HG03442 (cell line): ENCODE measurements around the gene CDHR5.
"Not testable (repeated sequence)": the region's sequence is repeated elsewhere in the genome, so short reads cannot be mapped to it uniquely, and the experiment has no call there.

Source experiments
- ATAC-seq: cut with Tn5 transposase; IDR thresholded peaks from one replicate; pipeline ENCODE4 v1.9.1; 2021; ENCODE audit warnings: mild to moderate bottlenecking, moderate library complexity; ENCODE audit not compliant: unreplicated experiment

The CDHR5 gene

GRCh38 chr11:624705-625635 is at the start of gene CDHR5:
Gene CDHR5, minus strand, starts transcription at chr11:624955. Its CDS starts 53 bp downstream, at chr11:624902.
- no peak for ATAC-seq

- no peak for ATAC-seq
These were observed 49.7 kb upstream of the CDHR5 start for GRCh38 chr11:674406-674805.

GRCh38 chr11:673866-674265 is 49.1 kb upstream of the CDHR5 start:
- no peak for ATAC-seq

GRCh38 chr11:665704-666281 is 41.0 kb upstream of the CDHR5 start:
- ATAC-seq = no peak

GRCh38 chr11:665062-665703 is 40.4 kb upstream of the CDHR5 start:
- no peak for ATAC-seq

GRCh38 chr11:662689-663274 is 38.0 kb upstream of the CDHR5 start:
- ATAC-seq = no peak

GRCh38 chr11:660681-661444 is 36.1 kb upstream of the CDHR5 start:
- ATAC-seq = no peak

- no peak for ATAC-seq
These were observed 35.5 kb upstream of the CDHR5 start for GRCh38 chr11:660281-660680.

- no peak for ATAC-seq
These were observed 34.9 kb upstream of the CDHR5 start for GRCh38 chr11:659532-660085.

- no peak for ATAC-seq
These were observed 33.0 kb upstream of the CDHR5 start for GRCh38 chr11:657691-658126.

GRCh38 chr11:656866-657265 is 32.1 kb upstream of the CDHR5 start:
- ATAC-seq = no peak

GRCh38 chr11:656426-656825 is 31.7 kb upstream of the CDHR5 start:
- no peak for ATAC-seq

GRCh38 chr11:655036-655726 is 30.4 kb upstream of the CDHR5 start:
- ATAC-seq = no peak

GRCh38 chr11:654444-654843 is 29.7 kb upstream of the CDHR5 start:
- not testable (repeated sequence) for ATAC-seq

GRCh38 chr11:653837-654236 is 29.1 kb upstream of the CDHR5 start:
- ATAC-seq = no peak

- ATAC-seq = not testable (repeated sequence)
These were observed 28.4 kb upstream of the CDHR5 start for GRCh38 chr11:653136-653535.

GRCh38 chr11:650482-650881 is 25.7 kb upstream of the CDHR5 start:
- ATAC-seq = no peak

GRCh38 chr11:647672-648158 is 23.0 kb upstream of the CDHR5 start:
- not testable (repeated sequence) for ATAC-seq

- no peak for ATAC-seq
These were observed 21.5 kb upstream of the CDHR5 start for GRCh38 chr11:646214-646613.

GRCh38 chr11:645536-645935 is 20.8 kb upstream of the CDHR5 start:
- ATAC-seq = no peak
